Stimulated activated CD4-positive, alpha-beta T cell treated with anti-CD3 and anti-CD28 coated beads, TNF-alpha, amount 100 ng/mL, for 4 hours (primary cell): Measurements from ENCODE around the gene DGKH.
"Not testable (repeated sequence)": the region's sequence is repeated elsewhere in the genome, so short reads cannot be mapped to it uniquely, and the experiment has no call there.

Experiments
- DNase-seq, 3 experiments: peaks; one replicate each; pipeline ENCODE4 v3.0.0-alpha.2; 2020; ENCODE audit warnings: low read depth in 3 of 3

Gene DGKH

DNA sequence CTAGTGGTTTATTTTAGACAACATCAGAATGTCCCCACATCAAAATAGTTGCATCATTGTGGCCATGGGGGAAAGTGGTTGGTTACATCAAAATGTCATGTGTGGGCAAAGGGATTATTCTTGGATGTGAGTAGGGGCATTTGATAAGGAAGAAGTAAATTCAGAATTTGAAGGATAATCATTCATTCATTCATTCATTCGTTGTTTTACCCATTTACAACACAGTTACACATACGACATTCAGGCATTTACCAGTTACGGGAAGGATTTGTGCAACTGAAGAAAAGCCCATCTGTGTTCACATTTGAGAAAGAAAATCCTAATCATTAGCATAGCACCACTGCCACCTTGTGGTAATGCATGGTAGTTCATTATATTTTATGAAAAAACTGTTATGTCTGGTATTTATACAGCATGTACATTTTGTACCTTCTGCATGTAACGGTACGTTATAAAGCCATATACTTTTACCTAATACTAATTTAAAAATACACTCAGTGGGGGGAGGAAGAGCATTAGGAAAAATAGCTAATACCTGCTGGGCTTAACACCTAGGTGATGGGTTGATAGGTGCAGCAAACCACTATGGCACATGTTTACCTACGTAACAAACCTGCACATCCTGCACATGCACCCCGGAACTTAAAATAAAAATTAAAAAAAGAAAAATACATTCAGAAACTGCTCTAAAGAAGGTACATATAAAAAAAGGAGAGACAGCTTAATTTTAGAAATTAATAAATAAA, 62.1 kb downstream of the DGKH start:
- peak in 1 of 3 experiments; percentile 19 for DNase-seq

DNA sequence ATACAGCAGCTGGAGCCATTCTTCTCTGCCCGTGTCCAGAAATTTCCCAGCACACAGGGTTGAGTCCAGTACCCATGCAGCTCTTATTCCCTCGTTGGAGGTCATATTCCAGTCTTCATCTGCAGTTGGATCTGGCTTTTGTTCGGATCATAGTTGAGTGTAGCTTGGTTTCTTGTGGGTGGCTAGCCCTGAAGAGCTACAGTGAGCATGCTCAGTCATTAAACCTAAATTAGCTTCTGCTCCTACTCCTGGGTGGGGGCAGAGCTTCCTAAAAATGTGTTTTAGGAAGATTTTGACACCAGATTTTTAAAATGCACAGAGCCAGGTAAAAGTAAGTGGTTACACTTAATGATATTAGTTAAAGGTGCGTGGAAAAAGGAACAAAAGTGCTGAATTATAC, 64.4 kb downstream of the DGKH start:
- no peak for DNase-seq

DNA sequence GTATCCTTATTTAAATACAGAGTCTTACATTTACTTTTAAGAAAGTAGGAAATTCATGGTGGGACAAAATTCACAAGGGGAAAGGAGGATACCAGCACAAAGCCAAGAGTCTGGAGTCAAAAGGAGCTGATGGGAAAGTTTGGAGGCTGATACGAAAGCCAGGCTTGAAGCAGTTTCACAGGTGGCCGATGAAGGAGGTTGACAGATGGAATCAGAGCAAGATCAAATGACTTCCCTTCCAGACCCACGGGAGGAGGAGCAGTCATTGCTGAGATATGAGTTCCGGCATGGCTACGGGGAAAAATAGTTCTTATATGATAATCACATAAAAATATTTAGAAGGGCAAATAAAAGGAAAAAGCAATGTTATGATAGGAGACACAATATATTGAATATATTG, 65.0 kb downstream of the DGKH start:
- DNase-seq: no peak

DNA sequence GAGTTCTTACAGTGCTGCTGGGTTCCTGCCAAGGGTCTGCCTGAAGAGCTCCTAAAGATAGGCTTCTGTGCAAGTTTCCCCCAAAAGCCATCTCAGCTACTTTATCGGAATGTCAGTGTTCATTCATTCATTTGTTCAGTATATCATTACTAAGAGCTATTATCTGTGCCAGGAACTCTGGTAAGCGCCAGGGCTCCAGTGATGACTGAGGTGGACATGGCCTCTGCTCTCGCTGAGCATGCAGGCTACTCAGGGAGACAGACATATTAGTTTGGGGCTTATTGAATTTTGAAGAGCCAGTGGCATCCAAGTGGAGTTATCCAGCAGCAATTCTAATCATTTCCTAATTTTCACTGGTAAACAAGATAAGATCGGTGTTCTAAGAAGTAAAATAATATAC, 65.8 kb downstream of the DGKH start:
- DNase-seq: no peak

DNA sequence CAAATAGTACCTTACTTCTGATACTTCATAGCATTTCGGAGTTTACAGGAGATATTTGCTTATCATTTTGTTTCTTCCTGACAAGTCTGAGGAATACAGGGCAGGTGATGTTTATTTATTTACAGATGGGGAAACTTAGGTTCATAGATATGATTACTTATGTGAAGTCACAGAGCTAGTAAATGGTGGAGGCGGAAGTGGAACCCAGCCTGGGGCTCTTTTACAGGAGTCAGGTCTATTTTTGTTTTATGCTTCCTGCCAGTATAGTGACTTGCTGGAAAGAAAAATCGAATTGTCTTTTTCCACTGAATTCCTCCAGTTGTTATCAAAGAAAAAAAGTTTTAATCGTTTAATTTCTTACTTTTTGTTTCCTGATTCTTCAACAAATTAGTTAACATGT, 66.5 kb downstream of the DGKH start:
- no peak for DNase-seq

DNA sequence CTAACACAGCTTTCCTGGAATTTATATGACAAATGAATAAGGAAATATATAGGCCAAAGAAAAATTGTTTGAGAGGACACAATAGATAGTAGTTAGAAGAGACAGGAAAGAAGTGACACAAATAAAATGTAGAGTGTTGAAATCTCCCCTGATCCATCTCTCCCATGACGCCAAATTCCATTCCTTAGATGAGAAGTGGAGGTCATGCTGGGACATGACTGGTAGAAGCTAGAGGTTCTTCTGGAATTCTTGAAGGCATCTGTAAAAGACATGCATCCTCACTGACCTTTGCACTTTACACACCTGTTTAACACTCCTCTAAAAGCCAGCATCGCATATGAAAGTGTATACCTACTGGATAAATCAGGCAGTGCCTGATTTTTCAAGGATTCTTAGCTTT, 67.8 kb downstream of the DGKH start:
- no peak for DNase-seq

DNA sequence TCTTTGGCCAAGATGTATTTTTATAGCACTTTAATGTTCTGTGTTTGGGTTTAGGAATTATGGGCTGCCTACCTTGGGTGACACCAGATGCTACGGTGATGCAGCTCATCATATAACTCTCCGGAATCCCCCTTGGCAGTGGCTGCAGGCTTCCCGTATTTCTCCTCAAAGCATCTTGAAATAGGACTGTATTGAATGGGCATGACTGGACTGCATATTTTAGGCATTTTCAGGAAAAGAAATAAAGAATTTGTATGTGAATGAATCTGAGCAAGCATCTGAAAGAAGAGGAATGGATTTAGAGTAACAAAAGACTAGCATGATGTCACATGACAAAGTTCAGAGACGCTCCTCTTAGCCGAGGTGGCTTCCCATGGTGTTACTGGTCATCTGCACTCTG, 70.6 kb downstream of the DGKH start:
- DNase-seq: no peak

DNA sequence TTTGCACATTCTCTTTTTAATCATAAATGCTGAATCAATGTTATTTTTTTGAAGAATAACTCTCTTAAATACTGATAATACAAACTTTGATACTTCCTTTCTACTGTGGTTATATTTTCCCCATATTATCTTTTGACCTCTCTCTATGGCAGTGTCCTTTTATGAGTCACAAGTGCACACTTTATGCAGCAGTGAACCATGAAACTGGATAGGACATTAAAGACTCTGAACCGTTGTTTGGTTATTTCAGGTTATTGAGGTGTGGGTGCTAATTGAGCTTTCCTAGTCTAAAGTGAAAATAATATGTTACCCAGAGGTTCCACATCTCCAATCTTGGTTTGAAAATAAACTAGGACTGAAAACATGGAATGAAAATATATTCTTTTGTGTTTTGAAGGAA, 71.4 kb downstream of the DGKH start:
- DNase-seq: no peak

DNA sequence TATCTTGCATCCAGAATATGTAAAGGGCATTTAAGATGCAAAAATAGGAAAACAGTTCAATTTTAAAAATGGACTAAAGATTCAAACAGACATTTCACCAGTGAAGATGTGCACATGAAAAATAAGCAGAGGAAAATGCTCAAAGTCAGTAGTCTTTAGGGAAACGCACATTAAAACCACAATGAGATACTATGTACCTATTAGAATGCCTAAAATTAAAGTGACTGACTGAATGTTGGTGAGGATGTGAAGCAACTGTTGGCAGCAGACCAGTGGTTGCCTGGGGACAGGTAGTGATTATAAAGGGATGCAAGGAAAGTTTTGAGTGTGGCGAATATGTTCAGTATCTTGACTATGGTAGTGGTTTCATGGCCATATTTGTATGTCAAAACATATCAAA, 75.2 kb downstream of the DGKH start:
- no peak for DNase-seq

DNA sequence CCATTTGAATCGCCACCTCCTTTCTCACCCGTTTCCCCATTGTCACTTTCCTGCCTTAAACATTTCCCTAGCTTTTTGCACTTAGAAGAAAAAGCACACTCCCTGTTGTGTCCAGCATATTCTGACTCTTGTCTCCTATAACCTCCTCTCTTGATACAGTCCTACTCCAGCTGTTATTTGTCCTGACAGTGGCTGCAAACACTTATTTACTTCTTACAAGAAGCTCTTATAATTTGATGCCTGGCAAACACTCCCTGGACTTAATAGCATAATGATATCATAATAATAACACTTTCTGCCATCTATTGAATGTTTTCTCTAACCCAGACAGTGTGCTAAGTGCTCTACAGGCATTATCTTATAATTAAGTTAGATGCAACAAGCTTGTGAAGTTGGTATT, 76.6 kb downstream of the DGKH start:
- no peak for DNase-seq

DNA sequence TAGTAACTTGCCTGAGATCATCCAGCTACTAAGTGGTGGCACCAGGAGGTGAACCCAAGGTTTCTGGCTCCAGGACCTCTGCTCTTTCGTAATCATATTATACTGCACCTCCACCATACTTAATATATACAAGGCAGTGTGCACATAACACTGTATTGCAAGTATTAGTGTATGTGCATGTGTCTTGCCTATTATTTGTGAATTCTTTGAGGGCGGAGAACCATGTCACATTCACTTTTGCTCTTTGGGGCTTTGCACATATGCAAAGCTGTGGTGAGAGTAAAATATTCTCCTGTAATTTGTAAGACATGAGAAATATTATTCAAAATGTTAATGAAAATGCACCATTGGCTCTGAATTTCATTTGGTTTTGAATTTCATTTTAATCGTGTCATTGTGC, 78.6 kb downstream of the DGKH start:
- no peak for DNase-seq

DNA sequence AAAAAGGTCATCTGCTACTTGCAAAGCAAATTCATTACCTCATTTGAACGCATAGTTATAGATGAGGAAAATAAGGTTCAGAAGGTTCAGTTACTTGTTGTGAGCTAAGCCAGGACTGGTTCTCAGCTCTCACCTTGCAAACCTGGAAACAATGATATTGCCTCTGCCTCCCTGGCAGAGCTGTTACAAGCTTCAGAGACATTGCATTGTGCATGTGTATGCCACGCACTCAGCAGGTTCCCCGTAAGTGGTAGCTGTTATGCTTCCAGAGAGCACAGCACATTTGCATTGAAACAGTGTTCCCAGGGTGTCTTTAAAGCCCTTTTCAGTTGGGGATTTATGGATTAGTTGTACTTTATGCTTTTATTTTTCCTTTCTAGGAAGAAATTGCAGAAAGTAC, 80.6 kb downstream of the DGKH start:
- DNase-seq: no peak

DNA sequence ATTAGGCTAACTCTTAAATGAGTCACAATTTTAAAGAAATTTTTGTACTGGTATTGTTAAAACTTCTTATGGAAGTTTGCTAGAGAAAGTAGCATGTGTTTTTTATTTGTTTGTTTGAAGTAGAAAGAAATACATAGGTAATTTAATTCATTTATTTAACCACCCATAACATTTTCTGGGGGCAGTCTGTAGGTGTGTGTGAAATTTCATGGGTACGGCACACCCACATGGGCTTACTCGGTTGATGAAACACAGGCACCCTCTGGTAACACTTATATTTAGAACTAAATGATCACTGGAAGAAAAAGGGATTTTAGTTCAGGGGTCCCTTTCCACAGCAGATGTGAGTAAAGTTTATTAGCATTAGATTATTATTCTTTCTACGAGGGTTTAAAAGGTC, 88.1 kb downstream of the DGKH start:
- no peak for DNase-seq

DNA sequence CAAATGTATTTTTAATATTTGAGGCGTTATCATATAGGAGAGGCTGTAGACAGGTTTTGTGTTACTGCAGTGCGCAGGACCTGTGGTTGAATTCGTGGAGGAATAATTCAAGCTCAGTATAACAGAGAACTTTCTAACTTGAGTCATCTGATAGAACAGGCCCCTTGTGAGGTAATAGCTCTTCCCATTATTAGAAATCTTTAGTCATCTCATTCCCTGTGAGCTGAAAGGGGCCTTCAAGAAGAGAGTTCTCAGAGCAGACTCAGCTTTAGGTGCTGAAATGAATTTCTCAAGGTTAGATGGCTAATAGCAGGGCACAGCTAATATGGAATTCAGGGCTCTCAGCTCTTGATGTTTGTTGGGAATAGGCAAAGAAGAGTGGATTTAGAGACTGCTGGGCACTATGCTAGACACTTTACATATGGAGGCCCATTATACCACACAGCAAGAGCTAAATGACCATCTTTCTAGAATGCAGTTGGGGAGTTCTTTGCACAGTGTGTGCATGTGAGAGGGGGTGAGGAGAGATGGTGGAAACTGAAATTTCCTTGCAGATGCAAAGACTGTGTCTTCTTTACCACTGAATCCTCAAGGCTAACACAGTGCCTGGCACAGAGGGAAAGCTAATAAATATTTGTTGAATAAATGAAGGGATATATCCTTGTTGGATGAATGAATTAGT, 89.5 kb downstream of the DGKH start:
- no peak for DNase-seq

DNA sequence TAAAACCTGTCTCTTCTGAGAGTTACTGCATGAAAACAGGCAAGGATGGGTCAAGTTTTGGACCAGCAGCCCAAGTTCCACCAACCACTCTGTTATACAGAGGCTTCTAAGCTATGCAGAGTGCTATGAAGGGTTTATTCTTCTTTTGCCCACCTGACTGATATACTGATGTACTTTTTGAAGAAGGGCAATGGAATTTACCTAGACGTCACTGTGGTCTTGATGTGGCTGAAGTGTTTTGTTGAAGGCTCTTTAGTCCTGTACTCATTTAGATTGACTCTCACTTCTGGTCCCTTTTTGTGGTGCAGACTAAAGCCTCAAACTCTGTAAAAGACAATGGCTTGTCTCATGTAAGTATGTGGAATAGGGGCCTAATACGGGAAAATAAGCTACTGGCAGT, 92.0 kb downstream of the DGKH start:
- no peak for DNase-seq

DNA sequence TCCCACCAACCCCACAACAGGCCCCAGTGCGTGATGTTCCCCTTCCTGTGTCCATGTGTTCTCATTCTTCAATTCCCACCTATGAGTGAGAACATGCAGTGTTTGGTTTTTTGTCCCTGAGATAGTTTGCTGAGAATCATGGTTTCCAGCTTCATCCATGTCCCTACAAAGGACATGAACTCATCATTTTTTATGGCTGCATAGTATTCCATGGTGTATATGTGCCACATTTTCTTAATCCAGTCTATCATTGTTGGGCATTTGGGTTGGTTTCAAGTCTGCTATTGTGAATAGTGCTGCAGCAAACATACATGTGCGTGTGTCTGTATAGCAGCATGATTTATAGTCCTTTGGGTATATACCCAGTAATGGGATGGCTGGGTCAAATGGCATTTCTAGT, 92.6 kb downstream of the DGKH start:
- not testable (repeated sequence) for DNase-seq

DNA sequence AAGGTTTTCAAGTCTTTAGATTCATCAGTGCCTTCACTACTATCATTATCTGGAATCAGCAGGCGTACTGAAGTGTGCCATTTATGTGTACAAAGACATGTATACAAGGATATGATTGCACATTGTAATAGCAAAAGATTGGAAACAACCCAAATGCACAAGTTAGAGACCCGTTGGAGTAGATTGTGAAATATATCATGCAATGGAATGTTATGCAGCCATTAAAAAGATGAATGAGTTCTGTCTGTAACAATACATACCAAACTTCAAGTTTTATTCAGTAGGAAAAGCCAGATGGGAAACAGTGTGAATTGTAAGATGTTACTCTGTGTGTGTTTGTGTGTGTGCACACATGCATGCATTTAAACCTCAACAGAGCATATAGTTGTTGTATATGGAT, 97.9 kb downstream of the DGKH start:
- no peak for DNase-seq

DNA sequence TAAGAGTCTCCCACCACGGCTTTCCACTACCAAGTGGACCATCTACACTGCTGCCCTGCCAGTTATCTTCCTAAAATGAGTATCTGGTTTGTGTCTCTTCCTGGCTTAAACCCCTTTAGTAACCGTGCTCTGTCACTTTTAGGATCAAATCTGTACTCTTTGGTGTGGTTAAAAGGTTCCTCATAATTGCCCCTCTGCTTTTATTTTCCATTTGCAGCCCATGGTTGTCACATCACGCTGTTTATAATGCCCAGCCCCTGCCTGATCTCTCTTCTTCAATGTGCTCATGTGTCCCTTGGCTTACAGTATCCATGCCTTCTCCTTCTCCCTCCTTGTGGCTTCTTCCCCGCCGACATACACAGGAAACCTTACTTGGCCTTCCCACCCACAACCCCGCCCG, 100.1 kb downstream of the DGKH start:
- DNase-seq: no peak

DNA sequence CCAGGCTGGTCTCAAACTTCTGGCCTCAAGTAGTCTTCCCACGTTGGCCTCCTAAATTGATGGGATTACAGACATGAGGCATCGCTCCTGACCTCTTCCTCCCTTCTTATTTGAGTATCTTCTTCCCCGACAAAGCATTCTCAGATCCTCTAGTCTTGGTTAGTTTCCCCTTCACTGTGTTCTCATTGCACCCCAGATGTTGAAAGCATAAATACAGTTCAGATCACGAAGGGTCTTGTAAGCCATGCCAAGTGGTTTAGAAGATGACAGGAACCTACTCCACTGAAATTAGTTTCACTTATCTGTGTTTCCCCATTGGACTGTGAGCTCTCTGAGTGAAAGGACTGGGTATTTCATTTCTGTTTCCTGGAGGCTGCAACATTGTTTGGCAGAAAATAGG, 100.7 kb downstream of the DGKH start:
- DNase-seq: no peak

DNA sequence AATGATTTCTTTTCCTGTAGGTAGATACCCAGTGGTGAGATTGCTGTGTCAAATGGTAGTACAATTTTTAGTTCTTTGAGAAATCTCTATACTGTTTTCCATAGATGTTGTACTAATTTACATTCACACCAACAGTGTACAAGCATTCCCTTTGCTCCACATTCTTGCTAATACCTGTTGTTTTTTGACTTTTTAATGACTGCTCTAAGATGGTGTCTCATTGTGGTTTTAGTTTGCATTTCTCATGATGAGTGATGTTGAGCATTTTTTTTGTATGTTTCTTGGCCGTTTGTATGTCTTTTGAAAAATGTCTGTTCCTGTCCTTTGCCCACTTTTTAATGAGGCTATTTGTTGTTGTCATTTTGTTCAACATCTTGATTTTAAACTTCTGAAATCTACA, 103.3 kb downstream of the DGKH start:
- DNase-seq: no peak

DNA sequence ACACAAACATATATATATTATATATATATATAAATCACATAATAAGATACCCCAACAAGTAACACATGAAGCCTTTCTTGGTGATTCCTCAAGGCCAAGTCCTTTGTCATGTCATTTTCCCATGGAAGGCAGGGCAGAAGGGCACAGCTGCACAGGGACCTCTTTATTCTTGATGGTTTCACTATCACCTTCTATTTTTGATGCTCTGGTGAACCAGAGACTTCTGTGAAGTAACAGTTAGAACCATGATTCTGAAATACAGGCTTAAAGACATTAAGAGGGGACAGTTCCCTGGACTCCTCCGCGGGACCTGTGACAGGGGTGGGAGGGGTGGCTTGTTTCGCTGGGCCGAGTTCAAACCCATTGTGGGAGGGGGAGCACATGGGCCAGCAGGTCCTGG, 104.0 kb downstream of the DGKH start:
- no peak for DNase-seq

DNA sequence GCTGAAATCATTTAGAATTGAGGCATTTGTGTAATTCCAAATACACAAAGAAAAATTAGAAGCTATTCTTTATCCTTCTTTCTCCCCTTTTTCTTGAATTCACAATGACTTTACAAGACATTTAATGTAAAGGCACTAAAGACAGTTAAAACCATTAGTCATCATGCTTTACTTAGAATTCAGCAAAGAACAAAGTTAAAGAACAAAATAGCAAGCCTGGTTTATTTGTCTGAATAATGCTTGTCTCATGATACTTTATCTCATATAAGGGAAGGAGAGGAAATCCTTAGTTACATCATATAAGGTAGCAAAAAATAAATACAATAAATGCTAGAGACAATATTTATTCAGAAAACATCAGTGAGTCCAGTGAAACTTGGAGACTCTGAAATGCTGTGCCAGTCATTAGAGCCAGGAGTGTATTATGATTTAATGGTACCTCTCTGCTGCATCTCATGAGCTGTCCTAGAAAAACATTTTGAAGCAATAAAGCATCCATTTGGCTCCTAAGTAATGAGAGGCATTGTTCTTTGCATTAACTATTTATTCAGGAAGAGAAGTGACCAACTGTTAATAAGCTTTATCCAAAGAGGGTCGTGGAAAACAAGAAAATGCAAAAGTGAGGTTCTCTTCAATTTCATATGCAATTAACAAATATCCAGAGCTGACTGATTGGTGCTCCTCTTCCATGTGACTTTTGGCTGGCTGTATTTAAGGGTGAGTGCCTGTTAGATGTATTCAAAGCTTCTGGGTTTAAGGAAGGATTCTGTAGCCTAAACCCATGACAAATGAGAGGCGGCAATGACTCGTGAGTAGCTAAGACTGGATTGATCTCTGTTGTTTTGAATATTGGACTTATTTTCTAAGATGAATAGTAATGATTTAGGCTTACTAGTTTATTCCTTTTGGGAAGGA, 105.0 kb downstream of the DGKH start:
- DNase-seq: no peak

DNA sequence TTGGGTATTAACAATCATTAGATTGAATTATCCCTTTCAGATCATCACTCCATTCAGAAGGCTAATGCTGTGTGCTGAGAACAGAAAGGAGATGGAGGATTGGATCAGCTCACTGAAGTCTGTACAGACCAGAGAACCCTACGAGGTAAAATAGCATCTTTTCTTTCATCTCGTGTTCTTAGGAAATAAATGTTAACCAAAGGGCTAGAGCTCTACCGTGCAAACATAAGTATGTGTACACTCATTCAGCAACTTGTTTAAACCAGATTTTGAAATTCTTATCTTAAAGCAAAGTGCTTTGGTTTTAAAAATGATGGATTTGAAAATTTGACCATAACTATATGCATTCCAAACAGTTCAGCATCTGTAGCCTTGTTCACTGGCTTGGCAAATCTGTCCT, 106.8 kb downstream of the DGKH start:
- no peak for DNase-seq
